Osteocyte (in vitro differentiated cells): ENCODE data around the gene RPS27A. TPM values are rescaled to one million over a fixed set of nuclear protein-coding genes. Genes with fewer than 3 reads are reported as not detected.
A peak's percentile ranks its signal among the peaks of the same experiment; 100 is the strongest.
"Not testable (repeated sequence)": the region's sequence is repeated elsewhere in the genome, so short reads cannot be mapped to it uniquely, and the experiment has no call there.

ENCODE experiments used
- DNase-seq: peaks from one replicate; pipeline ENCODE4 v3.0.0; 2021; ENCODE audit warnings: mixed read lengths; ENCODE audit not compliant: unreplicated experiment; ENCODE audit errors: extremely low spot score
- H3K27ac Mint-ChIP-seq: one replicate; pipeline ENCODE4 v1.8.0; 2021; ENCODE audit warnings: mild to moderate bottlenecking, mixed read lengths; ENCODE audit not compliant: unreplicated experiment
- H3K27me3 Mint-ChIP-seq: one replicate; pipeline ENCODE4 v1.8.0; 2021; ENCODE audit warnings: mixed read lengths; ENCODE audit not compliant: unreplicated experiment
- H3K36me3 Mint-ChIP-seq: one replicate; pipeline ENCODE4 v1.8.0; 2021; ENCODE audit warnings: mixed read lengths; ENCODE audit not compliant: unreplicated experiment
- H3K4me1 Mint-ChIP-seq: one replicate; pipeline ENCODE4 v1.8.0; 2021; ENCODE audit warnings: mixed read lengths; ENCODE audit not compliant: unreplicated experiment
- H3K4me3 Mint-ChIP-seq: one replicate; pipeline ENCODE4 v1.8.0; 2021; ENCODE audit warnings: mild to moderate bottlenecking, moderate library complexity, mixed read lengths; ENCODE audit not compliant: unreplicated experiment
- H3K9me3 Mint-ChIP-seq: one replicate; pipeline ENCODE4 v1.8.0; 2021; ENCODE audit warnings: mixed read lengths; ENCODE audit not compliant: unreplicated experiment
- total RNA-seq: library from RNA; stranded (reverse); gene quantifications from 2 replicates; pipeline ENCODE4 v1.2.1, GENCODE V29; 2021
- TF ChIP-seq, protein P1 (sequence below): fragments of 200-600 bp; sonication (generic); IDR thresholded peaks from 2 replicates; pipeline ENCODE4 v1.5.0; 2021; ENCODE audit warnings: antibody characterized with exemption, mild to moderate bottlenecking, moderate library complexity

The RPS27A gene
- total RNA-seq, 1 donor from 2014 or later = 665 TPM

GRCh38 chr2:55233658-55233940 lies 1.1 kb downstream of the RPS27A start:
- Mint-ChIP-seq H3K27ac (peak overlapping the region; percentile 96), H3K4me1 (peaks cover 37% of the 10 kb centered on the region), H3K4me3 (peak overlapping the region; percentile 95), H3K9me3 (no peaks in the 10 kb centered on the region), H3K36me3 (peaks cover 30% of the 10 kb centered on the region), H3K27me3 (no peaks in the 10 kb centered on the region)
- TF ChIP-seq, protein P1, sequence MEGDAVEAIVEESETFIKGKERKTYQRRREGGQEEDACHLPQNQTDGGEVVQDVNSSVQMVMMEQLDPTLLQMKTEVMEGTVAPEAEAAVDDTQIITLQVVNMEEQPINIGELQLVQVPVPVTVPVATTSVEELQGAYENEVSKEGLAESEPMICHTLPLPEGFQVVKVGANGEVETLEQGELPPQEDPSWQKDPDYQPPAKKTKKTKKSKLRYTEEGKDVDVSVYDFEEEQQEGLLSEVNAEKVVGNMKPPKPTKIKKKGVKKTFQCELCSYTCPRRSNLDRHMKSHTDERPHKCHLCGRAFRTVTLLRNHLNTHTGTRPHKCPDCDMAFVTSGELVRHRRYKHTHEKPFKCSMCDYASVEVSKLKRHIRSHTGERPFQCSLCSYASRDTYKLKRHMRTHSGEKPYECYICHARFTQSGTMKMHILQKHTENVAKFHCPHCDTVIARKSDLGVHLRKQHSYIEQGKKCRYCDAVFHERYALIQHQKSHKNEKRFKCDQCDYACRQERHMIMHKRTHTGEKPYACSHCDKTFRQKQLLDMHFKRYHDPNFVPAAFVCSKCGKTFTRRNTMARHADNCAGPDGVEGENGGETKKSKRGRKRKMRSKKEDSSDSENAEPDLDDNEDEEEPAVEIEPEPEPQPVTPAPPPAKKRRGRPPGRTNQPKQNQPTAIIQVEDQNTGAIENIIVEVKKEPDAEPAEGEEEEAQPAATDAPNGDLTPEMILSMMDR = no peak
- DNase-seq = no peak

DNA sequence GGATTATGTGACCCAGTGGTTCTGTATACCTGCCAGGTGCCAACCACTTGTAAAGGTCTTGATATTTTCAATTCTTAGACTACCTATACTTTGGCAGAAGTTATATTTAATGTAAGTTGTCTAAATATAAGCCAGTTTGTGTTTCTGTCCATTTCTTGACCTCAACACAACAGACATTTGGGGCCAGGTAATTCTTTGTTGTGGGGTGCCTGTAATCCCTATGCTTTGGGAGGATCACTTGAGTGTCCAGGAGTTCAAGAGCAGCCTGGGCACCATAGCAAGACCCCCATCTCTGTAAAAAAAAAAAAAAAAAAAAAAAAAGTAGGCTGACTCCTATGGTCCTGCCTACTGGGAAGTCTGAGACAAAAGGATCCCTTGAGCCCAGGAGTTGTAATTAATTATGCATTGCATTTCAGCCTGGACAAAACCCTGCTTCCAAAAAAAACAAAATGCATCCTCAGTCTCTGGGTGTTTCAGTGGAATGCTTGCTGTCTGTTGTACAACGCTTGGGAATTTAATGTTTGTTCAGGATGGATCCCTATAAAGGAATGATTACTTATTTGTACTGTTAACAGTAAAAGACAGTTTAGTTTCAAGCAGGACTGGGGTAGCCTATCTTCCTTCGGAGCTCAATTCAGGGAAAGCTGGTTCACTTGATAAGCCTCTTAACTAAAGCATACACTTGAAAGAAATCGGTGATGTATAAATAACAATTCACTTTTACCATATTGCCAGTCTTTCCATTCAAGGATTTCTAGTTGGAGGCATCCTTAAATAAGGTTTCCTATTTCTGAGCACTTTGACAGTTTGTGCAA lies 3.4 kb downstream of the RPS27A start:
- no peak for DNase-seq
- H3K4me1 Mint-ChIP-seq = peaks cover 21% of the 10 kb centered on the region
- H3K36me3 Mint-ChIP-seq = peaks cover 35% of the 10 kb centered on the region
- H3K4me3 Mint-ChIP-seq = no peak overlapping the region
- H3K9me3 Mint-ChIP-seq = no peaks in the 10 kb centered on the region
- H3K27ac Mint-ChIP-seq = no peak overlapping the region
- H3K27me3 Mint-ChIP-seq = no peaks in the 10 kb centered on the region
- TF ChIP-seq, protein P1 = no peak

DNA sequence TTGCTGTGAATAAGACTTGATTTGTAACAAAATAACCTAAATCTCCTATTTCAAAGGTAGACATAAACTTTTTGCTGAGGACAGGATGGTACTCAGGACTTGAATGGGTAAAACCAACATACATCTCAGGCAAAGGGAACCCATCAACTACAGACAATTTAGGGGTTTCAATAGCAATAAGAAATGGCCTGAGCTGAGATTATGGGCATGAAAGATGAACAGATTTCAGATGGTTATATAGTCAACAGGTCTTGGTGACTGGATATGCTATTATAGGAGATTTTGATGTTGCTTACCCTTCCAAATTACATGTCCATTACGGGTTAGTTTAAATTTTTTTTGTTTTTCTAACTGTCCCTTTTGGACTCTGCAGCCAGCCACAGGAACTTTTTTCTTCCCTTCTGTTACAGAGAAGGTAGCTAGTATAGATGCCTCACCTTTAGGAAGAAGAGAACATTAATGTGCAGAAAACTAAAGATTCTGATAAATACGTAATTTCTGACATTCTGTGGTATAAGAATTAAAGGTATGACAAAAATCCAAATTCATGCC lies 4.6 kb downstream of the RPS27A start:
- no peaks in the 10 kb centered on the region for H3K27me3 Mint-ChIP-seq
- H3K4me3 Mint-ChIP-seq = no peak overlapping the region
- peaks cover 16% of the 10 kb centered on the region for H3K4me1 Mint-ChIP-seq
- H3K36me3 Mint-ChIP-seq = peaks cover 35% of the 10 kb centered on the region
- TF ChIP-seq, protein P1 = no peak
- no peaks in the 10 kb centered on the region for H3K9me3 Mint-ChIP-seq
- DNase-seq = no peak
- no peak overlapping the region for H3K27ac Mint-ChIP-seq

DNA sequence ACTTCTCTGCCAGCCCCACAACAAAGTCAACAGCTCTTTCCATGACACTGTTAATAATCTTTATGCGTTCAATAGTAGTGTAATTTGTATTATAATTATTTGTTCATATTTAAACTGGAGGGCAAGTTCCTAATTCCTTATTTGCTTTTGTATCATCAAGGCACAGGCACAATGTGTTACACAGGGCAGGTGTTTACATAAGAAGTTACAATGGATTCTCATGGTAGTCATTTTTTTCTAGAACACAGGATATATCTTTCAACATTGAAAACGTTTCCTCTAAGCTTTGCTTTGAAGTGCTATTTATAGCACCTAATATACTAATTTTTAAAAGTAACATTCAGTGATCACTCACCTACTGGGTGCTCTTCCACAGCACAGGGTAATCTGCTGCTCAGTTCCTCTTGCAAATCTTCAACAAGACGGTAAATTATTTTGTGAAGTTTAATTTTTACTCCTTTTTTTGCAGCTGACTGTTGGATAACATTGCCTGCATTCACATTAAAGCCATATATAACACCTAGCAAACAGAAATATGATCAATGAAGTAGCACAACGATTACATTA lies 7.3 kb downstream of the RPS27A start:
- Mint-ChIP-seq H3K27ac (no peak overlapping the region), H3K4me3 (no peak overlapping the region), H3K4me1 (peaks cover 2% of the 10 kb centered on the region), H3K9me3 (no peaks in the 10 kb centered on the region), H3K27me3 (no peaks in the 10 kb centered on the region), H3K36me3 (peaks cover 22% of the 10 kb centered on the region)
- no peak for DNase-seq
- TF ChIP-seq, protein P1 = no peak

DNA sequence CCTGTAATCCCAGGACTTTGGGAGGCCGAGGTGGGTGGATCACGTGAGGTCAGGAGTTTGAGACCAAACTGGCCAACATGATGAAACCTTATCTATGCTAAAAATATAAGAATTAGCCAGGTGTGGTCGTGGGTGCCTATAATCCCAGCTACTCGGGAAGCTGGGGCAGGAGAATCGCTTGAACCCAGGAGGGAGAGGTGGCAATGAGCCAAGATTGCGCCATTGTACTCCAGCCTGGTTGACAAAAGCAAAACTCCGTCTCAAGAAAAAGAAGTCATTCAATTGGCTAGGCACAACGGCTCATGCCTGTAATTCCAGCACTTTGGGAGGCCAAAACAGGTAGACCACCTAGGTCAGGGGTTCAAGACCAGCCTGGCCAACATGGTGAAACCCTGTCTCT lies 9.1 kb downstream of the RPS27A start:
- H3K4me1 Mint-ChIP-seq, H3K9me3 Mint-ChIP-seq, H3K4me3 Mint-ChIP-seq, DNase-seq, H3K27ac Mint-ChIP-seq, H3K27me3 Mint-ChIP-seq: not testable (repeated sequence)
- H3K36me3 Mint-ChIP-seq = peaks cover 20% of the 10 kb centered on the region
